OCI-LY3 (cell line): ENCODE measurements around the gene PLA2G4D.

ENCODE experiments used
- H2AFZ ChIP-seq: fragments of 200-600, 300-600 bp; shearing (Covaris generic); 2 replicates; pipeline ENCODE4 v1.6.0; 2014; ENCODE audit warnings: antibody characterized with exemption, low read depth, low read length
- H3K27ac ChIP-seq: fragments of 200-600, 300-600 bp; sonication (generic); 2 replicates; pipeline ENCODE4 v1.5.1; 2014; ENCODE audit warnings: mild to moderate bottlenecking, low read length, moderate library complexity, mixed read lengths
- H3K27me3 ChIP-seq: fragments of 200-600, 300-600 bp; sonication (generic); 2 replicates; pipeline ENCODE4 v1.6.1; 2014; ENCODE audit warnings: low read depth, low read length, mixed read lengths
- H3K36me3 ChIP-seq: fragments of 200-600, 300-600 bp; sonication (generic); replicated peaks from 2 replicates; pipeline ENCODE3; 2014; ENCODE audit warnings: low read depth, low read length, mixed read lengths
- H3K4me1 ChIP-seq: fragments of 300-600, 200-600 bp; sonication (generic); 2 replicates; pipeline ENCODE4 v1.6.1; 2014; ENCODE audit warnings: low read length, mixed read lengths
- H3K4me2 ChIP-seq: fragments of 200-600, 300-600 bp; sonication (generic); 2 replicates; pipeline ENCODE4 v1.6.1; 2014; ENCODE audit warnings: low read length, mixed read lengths
- H3K4me3 ChIP-seq: fragments of 300-600, 200-600 bp; sonication (generic); 2 replicates; pipeline ENCODE4 v1.5.1; 2014; ENCODE audit warnings: antibody characterized with exemption, mild to moderate bottlenecking, low read length, moderate library complexity
- H3K79me2 ChIP-seq: fragments of 300-600, 200-600 bp; shearing (Covaris generic); 2 replicates; pipeline ENCODE4 v1.6.1; 2014; ENCODE audit warnings: mild to moderate bottlenecking, low read length, mixed read lengths
- H3K9ac ChIP-seq: fragments of 300-600, 200-600 bp; shearing (Covaris generic); 2 replicates; pipeline ENCODE4 v1.6.0; 2014; ENCODE audit warnings: mild to moderate bottlenecking, low read length, moderate library complexity
- H3K9me3 ChIP-seq: fragments of 200-600, 300-600 bp; shearing (Covaris generic); 2 replicates; pipeline ENCODE4 v1.6.1; 2014; ENCODE audit warnings: low read length, mixed read lengths; ENCODE audit not compliant: insufficient read depth
- H4K20me1 ChIP-seq: fragments of 200-600, 300-600 bp; sonication (generic); 2 replicates; pipeline ENCODE4 v1.6.1; 2016; ENCODE audit warnings: low read length, mixed read lengths; ENCODE audit not compliant: insufficient read depth
- EZH2phosphoT487 ChIP-seq: fragments of 200-600 bp; shearing (Covaris generic); IDR thresholded peaks from 2 replicates; pipeline ENCODE4 v1.6.1; 2018; ENCODE audit warnings: antibody characterized with exemption, mixed run types, low read depth
- TF ChIP-seq, protein P1 (sequence below): fragments of 200-600, 300-600 bp; sonication (generic); IDR thresholded peaks from 2 replicates; pipeline ENCODE4 v1.5.1; 2014; ENCODE audit warnings: antibody characterized with exemption, low read length, low read depth

The PLA2G4D gene

DNA sequence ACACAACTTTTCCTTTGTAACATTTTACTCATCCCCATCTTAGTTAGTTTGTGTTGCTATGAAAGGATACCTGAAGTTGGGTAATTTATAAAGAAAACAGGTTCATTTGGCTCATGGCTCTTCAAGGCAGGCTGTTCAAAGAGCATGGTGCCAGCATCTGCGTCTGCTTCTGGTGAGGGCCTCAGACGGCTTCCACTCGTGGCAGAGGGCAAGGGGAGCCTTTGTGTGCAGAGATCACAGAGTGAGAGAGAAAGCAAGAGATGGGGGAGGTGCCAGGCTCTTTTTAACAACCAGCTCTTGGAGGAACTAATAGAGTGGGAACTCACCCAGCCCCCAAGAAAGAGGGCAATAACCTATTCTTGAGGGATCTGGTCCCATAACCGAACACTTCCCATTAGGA is 39.0 kb upstream of the PLA2G4D start:
- Histone ChIP-seq H3K9me3 (no peaks in the 10 kb centered on the region), H3K27me3 (peaks cover 12% of the 10 kb centered on the region; the same call in 1 of the 2 replicates), H4K20me1 (no peaks in the 10 kb centered on the region), H3K27ac (no peak overlapping the region), H3K9ac (no peak overlapping the region), H3K36me3 (no peaks in the 10 kb centered on the region), H3K79me2 (no peaks in the 10 kb centered on the region), H2AFZ (peak overlapping the region; percentile 98; the same call in 1 of the 2 replicates), H3K4me1 (peaks cover 14% of the 10 kb centered on the region), H3K4me2 (peak overlapping the region; percentile 75), H3K4me3 (peak overlapping the region; percentile 53)
- TF ChIP-seq, protein P1, sequence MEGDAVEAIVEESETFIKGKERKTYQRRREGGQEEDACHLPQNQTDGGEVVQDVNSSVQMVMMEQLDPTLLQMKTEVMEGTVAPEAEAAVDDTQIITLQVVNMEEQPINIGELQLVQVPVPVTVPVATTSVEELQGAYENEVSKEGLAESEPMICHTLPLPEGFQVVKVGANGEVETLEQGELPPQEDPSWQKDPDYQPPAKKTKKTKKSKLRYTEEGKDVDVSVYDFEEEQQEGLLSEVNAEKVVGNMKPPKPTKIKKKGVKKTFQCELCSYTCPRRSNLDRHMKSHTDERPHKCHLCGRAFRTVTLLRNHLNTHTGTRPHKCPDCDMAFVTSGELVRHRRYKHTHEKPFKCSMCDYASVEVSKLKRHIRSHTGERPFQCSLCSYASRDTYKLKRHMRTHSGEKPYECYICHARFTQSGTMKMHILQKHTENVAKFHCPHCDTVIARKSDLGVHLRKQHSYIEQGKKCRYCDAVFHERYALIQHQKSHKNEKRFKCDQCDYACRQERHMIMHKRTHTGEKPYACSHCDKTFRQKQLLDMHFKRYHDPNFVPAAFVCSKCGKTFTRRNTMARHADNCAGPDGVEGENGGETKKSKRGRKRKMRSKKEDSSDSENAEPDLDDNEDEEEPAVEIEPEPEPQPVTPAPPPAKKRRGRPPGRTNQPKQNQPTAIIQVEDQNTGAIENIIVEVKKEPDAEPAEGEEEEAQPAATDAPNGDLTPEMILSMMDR = no peak
- TF ChIP-seq EZH2phosphoT487 = no peak

DNA sequence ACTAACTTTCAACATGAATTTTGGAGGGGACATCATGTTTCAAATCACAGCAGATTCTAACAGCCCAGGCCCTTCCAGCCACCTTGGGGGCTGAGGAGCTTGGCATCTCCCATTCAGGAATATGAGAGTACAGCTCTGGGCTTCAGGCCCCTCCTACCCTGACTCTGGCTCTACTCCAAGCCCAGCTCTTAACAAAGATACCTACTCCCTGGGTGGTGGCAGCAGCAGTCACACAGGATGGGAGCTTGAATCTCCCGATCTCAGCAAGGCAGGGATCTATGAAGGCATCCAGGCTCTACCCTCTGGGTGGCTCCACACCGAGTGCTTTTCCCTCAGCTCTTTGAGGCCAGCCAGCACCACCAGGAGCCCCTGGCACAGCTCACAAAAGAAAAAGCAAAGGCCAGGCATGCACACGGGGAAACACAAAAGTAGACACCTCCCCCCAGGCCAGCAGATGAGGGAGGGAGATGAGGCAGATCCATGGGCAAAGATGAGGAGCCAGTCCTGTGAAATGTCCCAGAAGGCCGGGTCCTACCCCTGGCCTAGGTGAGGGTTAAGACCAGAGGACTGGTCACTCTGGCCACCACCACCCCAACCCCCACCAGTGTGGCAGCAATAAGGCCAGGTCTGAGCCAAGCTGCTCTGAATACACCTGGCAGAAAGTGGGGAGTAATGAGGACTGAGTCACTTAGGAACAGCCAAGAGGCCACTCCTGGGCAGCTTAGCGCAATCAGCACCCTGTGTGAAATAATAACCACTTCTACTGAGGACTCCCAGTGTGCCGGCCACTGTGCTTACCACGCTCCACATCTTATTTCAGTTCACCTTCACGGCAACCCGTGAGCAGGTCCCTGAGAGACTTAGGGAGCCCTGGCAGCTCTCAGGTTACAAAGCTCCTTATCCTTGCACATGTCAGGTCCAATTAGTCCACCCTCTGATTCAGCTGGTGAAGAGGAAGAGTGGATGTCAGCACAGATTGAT is 37.8 kb upstream of the PLA2G4D start:
- no peaks in the 10 kb centered on the region for H4K20me1 ChIP-seq
- H3K9ac ChIP-seq = no peak overlapping the region
- no peak overlapping the region for H3K4me3 ChIP-seq
- H3K79me2 ChIP-seq = no peaks in the 10 kb centered on the region
- peaks cover 14% of the 10 kb centered on the region for H3K4me1 ChIP-seq
- H3K36me3 ChIP-seq = no peaks in the 10 kb centered on the region
- no peak overlapping the region for H3K27ac ChIP-seq
- H3K27me3 ChIP-seq = peaks cover 12% of the 10 kb centered on the region; the same call in 1 of the 2 replicates
- H3K4me2 ChIP-seq = no peak overlapping the region
- no peak overlapping the region for H2AFZ ChIP-seq
- TF ChIP-seq EZH2phosphoT487 = no peak
- TF ChIP-seq, protein P1 = no peak
- H3K9me3 ChIP-seq = no peaks in the 10 kb centered on the region

DNA sequence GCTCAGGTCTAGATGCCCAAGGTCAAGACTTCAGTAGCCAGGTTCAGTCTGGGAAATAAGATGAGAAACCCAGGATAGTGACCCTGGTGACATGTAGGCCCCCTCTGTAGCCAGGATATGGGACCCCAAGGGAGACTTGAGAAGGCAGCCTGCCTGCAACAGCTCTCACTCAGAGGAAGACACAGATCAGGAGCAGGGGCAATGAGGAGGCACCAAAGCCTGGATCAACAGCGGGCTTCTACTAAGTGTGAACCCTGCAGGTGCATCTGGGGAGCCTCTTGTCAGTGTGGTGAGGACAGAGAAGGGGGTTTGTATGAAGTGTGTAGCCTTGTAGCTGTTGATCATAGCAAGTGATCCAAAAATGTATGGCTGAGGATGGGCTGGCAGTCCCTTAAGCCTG is 36.6 kb upstream of the PLA2G4D start:
- H3K9ac ChIP-seq = no peak overlapping the region
- H3K4me1 ChIP-seq = peaks cover 14% of the 10 kb centered on the region
- no peaks in the 10 kb centered on the region for H3K9me3 ChIP-seq
- no peak overlapping the region for H3K27ac ChIP-seq
- no peaks in the 10 kb centered on the region for H3K79me2 ChIP-seq
- TF ChIP-seq, protein P1 = no peak
- no peak for TF ChIP-seq EZH2phosphoT487
- no peaks in the 10 kb centered on the region for H3K36me3 ChIP-seq
- H3K4me2 ChIP-seq = no peak overlapping the region
- H4K20me1 ChIP-seq = no peaks in the 10 kb centered on the region
- H3K27me3 ChIP-seq = peaks cover 12% of the 10 kb centered on the region; the same call in 1 of the 2 replicates
- H2AFZ ChIP-seq = no peak overlapping the region
- no peak overlapping the region for H3K4me3 ChIP-seq

DNA sequence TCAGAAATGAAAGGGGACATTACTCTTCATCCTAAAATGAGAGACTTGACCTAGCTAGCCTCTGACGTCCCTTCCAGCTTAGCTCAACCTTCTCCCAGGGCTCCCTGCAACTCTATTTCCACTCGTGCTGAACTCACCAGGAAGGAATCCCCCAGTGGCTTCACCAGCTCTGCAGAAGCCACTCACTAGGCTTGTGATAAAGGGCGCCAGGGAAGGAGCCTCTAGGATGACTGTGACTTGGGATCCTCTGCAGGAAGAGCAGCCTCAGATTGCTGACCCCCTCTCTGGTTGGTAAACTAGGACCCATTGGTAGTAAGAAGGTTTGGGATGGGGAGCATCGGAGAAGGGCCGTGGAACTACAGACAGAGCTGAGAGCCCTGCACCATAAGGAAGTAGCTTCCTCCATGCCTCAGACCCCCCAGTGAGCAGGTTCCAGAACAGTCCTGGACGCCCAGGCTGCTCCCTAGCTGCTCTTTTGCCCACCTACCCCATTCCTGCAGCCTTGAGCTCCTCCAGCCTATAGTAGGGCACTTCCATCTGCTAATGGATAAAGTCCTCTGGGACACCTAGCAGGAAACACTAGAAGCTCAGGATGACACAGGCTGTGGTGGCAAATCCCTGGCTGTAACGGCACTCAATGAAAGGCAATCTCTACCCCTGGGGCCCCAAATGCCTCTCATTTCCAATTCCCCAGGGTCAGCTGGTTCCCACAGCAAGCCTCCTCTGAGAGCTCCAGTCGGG is 36.1 kb upstream of the PLA2G4D start:
- H3K4me3 ChIP-seq = no peak overlapping the region
- no peaks in the 10 kb centered on the region for H4K20me1 ChIP-seq
- peaks cover 14% of the 10 kb centered on the region for H3K27me3 ChIP-seq
- TF ChIP-seq, protein P1 = no peak
- TF ChIP-seq EZH2phosphoT487 = no peak
- H3K4me2 ChIP-seq = no peak overlapping the region
- H2AFZ ChIP-seq = no peak overlapping the region
- H3K27ac ChIP-seq = no peak overlapping the region
- peaks cover 14% of the 10 kb centered on the region for H3K4me1 ChIP-seq
- H3K36me3 ChIP-seq = no peaks in the 10 kb centered on the region
- H3K9me3 ChIP-seq = no peaks in the 10 kb centered on the region
- no peak overlapping the region for H3K9ac ChIP-seq
- H3K79me2 ChIP-seq = no peaks in the 10 kb centered on the region
